ENCODE results near the gene MPPED1. TPM values are rescaled to one million over a fixed set of nuclear protein-coding genes. Genes with fewer than 3 reads are reported as not detected.

MPPED1 gene
- total and polyA plus RNA-seq, 2 donors (not counting 3 experiments of a cell fraction or from before 2014, with no cell fraction given): not detected

GRCh38 chr22:43483266-43483665, 71.5 kb downstream of the MPPED1 start:
- intact Hi-C loops (cut with micrococcal nuclease) (no loop called here), dilution Hi-C loops (cut with MboI; ENCODE audit: extremely low pct_ligation_motif_present, low sequenced_read_pairs) (no loop called here)
- H3K4me3 ChIP-seq (replicated peaks in 1 of 3; ENCODE audit: insufficient read depth in 1 of 3, low read depth in 1 of 3, low read length in 3 of 3): no peak overlapping the region
- DNase-seq (ENCODE audit: low read depth, low spot score) (no peak), FAIRE-seq (no peak)
- H3K4me2 ChIP-seq (ENCODE audit: insufficient read depth, low read length): no peak overlapping the region
- no TSS peak for BruUV-seq (replicated peaks)
- H3K4me1 ChIP-seq (ENCODE audit: control insufficient read depth, extremely low read depth, insufficient read depth, low read length): no peaks in the 10 kb centered on the region
- no peak overlapping the region for H2AFZ ChIP-seq (ENCODE audit: low read depth, low read length)
- H3K79me2 ChIP-seq (ENCODE audit: control insufficient read depth, insufficient read depth, low read length): no peaks in the 10 kb centered on the region
- ChIA-PET CTCF (no interaction called here), POLR2A (no interaction called here)
- H3K27ac ChIP-seq (ENCODE audit: insufficient read depth, low read depth, low read length): no peak overlapping the region
- H3K9me3 ChIP-seq (replicated peaks; ENCODE audit: control insufficient read depth, insufficient read depth, low read length): no peaks in the 10 kb centered on the region
- TF ChIP-seq POLR2A (IDR thresholded peaks at IDR 0.05; ENCODE audit: low read depth, low read length) (no peak), POLR2AphosphoS5 (IDR thresholded peaks at IDR 0.05; ENCODE audit: insufficient read depth, low read depth, low read length) (no peak), CTCF (IDR thresholded peaks at IDR 0.05; ENCODE audit: extremely low read depth in 1 of 2, insufficient read depth in 1 of 2, low read depth in 1 of 2, low read length in 2 of 2) (no peak), GATA2 (IDR thresholded peaks at IDR 0.05; ENCODE audit: insufficient read depth, insufficient read length, low read depth, low read length) (no peak), MYC (IDR thresholded peaks at IDR 0.05; ENCODE audit: low read depth, low read length) (no peak), MAX (IDR thresholded peaks at IDR 0.05; ENCODE audit: insufficient read depth, insufficient read length) (no peak), EZH2 (IDR thresholded peaks at IDR 0.05; ENCODE audit: borderline replicate concordance, low read depth, low read length, severe bottlenecking) (no peak), FOS (IDR thresholded peaks at IDR 0.05; ENCODE audit: borderline replicate concordance, insufficient read depth, low read length) (no peak), JUN (IDR thresholded peaks at IDR 0.05; ENCODE audit: borderline replicate concordance, insufficient read depth, insufficient read length, low read depth) (no peak)
- H3K36me3 ChIP-seq (ENCODE audit: control insufficient read depth in 2 of 2, extremely low read depth in 1 of 2, insufficient read depth in 2 of 2, low read length in 2 of 2): no peaks in the 10 kb centered on the region
- no peaks in the 10 kb centered on the region for H3K27me3 ChIP-seq (ENCODE audit: control insufficient read depth in 2 of 2, insufficient read depth in 2 of 2, low read length in 2 of 2)
- H4K20me1 ChIP-seq (replicated peaks; ENCODE audit: control insufficient read depth, extremely low read depth, insufficient read depth, low read length): no peaks in the 10 kb centered on the region
- H3K9ac ChIP-seq (replicated peaks; ENCODE audit: extremely low read depth, insufficient read depth, low read length): no peak overlapping the region
- no peaks in the 10 kb centered on the region for H3K9me1 ChIP-seq (replicated peaks; ENCODE audit: control insufficient read depth, extremely low read depth, insufficient read depth, low read length)
